Measurements from ENCODE around the gene MAEA.
A peak's percentile ranks its signal among the peaks of the same experiment; 100 is the strongest.

MAEA gene

DNA sequence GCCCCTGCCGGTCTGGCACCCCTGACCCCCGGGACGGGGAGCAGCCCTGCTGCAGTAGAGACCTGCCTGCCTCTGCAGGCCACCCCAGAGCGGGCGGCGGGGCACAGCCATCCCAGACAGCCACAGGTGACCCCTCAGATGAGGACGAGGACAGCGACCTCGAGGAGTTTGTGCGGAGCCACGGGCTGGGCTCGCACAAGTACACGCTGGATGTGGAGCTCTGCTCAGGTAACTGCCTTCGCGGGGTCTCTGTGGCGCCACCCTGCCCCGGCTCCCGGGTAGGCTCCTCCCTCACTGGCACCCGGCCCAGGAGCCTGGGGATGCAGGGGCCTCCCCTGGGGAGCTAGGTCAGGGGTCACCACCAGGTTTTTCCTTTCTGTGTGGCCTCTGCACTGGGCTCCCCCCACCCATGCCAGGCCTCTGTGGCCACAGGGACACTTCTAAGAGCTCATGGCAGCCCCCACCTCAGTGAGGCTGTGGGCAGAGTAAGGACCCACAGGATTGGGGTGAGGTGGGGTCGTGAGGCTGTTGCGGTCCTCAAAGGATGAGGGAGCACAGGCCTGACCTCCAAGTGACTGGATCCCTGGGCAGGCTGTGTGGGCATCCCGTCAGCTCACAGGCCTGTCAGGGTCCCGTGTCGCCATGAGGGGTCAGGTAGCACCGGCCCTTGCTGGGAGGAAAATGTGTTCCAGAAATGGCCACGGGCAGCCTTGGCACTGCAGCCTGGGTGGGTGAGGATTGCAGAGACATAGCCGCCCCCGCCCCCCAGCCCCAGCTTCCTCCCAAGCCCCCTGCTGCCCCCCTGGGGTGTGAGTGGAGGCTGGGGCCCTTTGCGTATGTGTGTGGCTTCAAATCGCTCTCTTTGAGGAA, 63.7 kb downstream of the MAEA start:
- no peak for DNase-seq (ENCODE audit: low read depth)

DNA sequence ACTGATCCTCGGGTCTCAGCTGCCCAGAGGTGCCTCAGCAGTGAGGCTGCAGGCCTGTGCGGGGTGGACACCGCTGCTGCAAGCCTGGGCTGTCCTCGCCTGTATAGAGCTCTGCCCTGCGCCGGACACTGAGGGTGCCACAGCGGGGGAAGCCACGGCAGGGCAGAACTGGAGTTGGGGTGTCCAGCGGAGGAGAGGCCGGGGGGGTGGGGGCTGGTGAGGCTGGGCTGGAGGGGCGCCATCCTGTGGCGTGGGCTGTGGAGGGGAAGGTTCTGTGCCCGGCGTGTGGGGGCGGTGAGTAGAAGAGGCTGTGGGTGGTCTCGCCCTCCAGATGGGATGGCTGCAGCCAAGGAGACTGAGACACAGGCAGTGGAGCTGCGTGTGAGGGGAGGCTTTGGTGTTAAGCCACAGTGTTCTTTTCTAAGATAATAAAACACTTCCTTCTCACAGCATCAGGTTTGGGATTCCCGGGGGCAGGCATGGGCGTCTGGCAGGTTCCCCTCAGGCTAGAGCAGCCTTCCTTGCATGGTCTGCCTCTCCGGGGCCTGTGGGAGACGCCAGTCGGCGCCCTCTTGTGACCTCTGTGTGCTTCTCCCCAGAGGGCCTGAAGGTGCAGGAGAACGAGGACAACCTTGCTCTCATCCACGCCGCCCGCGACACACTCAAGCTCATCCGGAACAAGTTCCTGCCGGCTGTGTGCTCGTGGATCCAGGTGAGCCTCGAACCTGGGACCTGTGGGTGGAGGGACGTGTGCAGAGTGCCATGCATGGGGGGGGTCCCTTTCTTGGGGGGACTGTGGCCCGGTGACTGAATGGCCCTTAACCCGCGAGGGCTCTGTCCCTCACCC, 64.7 kb downstream of the MAEA start:
- DNase-seq (ENCODE audit: low read depth), result no peak

DNA sequence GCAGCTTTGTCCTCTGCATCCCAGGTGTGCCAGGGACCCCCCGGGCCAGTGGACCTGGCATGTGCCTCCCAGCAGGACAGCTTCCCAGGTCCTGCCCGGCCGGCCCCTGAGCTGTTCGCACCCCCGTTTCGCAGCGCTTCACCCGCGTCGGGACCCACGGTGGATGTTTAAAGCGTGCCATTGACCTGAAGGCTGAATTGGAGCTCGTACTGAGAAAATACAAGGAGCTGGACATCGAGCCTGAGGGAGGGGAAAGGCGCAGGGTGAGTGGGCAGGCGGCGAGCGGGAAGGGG, 65.2 kb downstream of the MAEA start:
- no peak for DNase-seq (ENCODE audit: low read depth)

DNA sequence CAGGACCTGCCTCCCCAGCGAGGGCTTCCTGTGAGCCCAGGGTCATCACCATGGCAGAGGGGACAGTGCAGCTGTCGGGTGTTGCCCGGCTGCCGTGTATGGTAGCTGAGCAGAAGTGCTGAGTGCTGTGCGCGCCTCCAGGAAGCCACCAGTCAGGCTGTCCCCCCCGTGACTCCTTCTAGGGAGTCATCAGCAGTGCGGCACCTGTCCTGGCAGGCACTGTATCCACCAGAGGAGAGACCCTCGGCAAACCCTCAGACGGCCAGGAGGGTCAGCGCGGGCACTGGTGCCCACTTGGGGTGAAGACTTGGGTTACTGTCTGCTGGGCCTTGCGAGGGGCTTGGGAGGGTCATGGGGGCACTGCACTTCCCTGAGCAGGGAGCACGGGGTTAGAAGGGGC, 65.7 kb downstream of the MAEA start:
- DNase-seq (ENCODE audit: low read depth), result no peak

DNA sequence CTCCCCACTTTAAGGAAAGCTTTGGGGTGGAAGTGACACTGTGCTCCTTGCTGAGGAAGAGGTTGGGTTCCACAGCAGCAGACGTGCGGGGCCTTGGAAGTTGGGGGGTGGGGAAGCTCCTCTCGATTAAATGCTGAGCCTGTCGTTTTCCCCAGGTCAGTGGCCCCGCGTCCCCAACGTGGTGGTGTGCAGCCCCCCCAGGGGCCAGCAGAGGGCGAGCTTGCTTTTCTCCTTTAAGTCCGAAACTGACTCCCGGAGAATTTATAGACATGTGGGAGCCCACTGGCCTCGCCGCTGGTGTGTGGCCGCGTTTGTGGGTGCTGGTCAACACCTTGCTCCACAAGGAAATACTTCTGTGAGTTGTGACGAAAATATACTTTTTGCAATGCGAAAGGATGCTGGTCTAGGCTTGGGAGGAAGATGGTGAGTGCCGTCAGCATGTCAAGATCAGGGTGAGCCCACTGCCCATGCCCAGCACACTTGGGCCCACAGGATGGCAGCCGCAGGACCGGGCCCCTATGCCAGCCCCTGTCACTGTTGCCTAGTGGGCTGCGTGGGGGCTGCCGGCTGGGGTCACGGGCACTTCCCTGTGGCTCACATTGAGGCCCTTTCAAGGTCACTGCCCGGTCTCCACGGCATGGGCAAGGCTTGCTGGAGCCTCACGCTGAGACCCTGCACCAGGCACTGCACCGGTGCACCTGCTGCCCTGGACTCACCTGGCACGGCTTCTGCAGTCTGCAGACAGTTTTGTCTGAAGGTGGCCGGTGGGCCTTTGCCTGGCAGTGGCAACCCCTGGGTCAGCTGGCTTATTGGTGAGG, 66.7 kb downstream of the MAEA start:
- DNase-seq (ENCODE audit: low read depth), result peak; percentile 30

DNA sequence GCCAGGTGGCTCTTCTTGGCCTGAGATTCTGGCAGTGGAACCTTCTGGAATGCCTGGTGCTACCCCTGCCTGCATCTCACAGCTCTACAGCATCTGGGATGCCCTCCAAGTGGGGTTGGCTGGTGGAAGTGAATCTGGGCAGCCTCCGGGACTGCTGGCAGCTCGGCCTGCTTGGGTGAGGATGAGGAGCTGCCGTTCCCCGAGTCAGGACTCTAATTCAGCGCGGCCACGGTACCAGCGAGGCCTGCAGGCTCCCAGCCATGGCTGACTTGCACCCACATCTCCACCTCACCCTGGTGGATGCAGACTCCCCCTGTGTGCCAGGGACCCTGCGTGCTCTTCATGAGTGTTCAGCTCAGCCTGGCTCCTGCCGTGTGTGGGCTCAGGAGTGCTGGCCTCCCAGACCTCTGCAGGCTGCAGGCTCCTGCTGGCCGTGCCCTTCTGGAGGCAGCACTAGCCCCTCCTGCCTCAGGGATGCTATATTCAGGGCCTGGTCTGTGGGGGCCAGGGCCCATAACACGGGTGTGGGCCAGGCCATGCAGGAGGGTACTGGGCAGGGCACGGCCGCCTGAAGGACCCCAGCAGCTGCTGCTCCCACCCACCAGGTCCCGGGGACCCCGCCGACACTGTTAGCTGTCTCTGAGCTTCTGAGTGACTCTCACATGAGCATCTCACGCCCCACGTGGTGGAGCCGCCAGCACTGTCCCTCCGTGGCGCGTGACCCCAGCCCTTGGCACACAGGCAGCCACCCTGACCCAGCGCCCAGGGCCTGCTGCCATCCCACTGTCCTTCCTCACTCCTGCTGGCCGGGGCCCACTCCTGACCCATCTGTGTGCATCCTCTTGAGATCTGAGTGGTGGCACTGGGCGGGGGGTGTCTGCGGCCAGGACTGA, 67.9 kb downstream of the MAEA start:
- no peak for DNase-seq (ENCODE audit: low read depth)

DNA sequence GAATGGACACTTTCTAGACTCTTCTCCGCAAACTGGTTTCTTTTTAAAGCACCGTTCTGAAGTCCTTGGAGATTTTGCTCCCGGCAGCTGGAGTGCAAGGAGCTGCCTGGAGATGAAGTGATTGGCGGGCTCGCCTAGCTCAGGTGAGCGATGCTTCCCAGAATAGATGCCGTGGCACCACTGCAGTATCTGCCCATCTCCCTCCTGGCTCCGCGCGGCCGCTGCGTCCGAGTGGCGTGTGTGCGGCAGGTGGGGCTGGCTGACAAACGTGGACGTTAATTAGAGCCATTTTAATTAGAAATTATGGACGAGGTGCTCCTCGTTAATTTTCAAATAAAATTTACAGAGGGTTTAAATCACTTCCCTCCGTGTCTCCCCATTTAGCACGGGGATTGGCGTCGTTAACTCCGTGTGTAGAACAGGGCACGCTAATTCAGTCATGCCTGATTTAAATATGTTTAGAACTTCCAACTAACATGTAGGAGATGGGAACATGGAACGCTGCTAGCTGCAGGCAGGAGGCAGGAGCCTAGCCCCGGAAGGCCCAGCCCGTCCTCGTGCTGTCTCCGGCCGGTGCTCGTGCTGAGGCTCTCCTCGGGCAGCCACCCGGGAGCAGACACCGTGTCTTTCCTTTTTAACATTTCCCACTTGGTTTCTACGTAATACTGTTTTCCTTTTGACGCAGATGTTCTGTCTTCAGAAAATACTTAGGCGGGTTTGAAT, 68.9 kb downstream of the MAEA start:
- DNase-seq (ENCODE audit: low read depth), result no peak

DNA sequence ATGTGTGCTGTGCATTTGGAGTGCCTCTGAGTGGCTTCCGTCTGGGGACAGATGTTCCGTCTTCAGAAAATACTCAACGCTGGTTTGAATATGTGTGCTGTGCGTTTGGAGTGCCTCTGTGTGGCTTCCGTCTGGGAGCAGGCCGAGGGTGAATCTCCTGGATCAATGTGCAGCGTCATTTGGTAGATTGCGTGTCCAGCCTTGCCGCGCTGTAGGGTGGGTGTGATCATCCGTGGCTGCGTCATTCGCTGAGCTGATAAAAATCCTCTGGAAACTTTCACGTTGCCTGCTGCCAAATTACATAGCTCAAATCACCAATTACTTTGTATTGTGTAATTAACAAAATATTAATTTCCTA, 69.4 kb downstream of the MAEA start:
- DNase-seq (ENCODE audit: low read depth), result no peak

DNA sequence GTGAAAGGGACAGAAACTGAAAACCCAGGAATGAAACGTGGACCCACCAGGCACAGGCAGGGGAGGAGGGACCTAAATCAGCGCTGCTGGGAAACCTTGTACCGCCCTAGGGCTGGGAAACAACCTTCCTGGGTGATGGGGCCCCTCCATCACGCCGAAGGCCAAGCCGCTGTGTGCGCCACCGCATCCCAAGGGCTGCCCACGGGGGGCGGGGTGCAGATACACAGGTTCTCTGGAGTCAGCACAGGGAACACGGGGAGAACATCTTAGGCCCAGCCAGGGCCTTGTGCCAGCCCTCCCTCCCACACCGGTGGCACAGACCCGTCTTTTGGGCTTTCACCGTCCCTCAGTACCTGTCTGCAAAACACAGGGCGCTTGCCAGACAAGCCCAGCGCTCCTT, 70.3 kb downstream of the MAEA start:
- no peak for DNase-seq (ENCODE audit: low read depth)

DNA sequence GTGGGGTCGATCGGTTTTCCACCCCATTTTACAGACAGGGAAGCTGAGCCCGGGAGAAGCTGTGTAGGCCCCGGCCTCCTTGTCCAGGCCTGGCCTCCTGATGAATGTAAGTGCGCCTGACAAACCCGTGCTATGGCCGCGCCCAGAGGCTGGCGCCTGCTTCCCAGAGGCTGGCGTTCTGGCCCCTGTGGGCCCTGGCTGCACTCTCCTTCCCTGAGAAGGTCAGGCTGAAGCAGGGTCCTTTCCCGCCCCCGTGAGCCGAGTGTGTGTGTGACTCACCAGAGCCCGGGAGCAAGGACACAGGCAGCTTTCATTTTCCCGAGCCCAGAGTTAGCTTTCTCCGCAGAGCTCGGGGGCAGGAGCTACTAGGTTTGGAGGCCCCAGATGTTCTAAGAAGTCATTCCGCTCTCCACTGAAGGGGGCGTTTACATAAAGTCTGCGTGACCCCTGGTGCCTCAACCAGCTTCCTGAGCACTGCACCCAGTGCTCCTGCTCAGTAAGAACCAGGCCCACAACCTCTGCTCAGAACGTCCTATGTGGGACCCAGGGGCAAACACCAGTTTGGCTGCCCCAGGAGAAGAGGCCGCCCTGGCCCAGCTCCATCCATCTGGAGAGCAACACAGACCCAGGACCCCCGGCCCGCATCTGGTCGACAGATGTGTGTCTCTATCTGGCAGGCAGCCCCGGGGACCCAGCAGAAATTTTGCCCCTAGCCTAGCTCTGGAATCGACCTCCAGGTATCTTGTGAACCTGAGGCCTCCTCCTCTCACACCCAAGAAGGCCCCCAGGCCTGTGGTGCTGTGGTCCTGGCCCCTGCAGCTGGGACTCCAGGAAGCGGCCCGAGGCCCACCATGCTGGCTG, 71.0 kb downstream of the MAEA start:
- DNase-seq (ENCODE audit: low read depth), result no peak

DNA sequence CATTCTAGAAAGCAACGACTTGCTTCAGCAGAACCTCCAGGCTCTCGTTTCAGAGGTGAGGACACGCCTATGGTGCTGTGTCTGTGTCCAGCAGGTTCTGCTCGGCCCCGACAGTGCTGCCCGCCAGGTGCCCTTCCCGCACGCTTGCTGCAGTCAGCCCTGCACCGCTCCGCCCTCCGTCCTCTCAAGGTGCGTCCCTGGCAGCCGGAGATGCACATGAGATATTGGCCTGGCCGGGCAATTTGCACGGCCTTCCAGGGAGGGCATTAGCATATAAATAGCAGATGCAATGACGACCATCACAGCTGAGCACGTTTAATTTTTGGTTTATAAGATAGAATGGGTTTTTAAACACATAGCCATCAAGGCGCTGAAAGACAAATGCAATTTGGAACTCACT, 71.7 kb downstream of the MAEA start:
- no peak for DNase-seq (ENCODE audit: low read depth)

DNA sequence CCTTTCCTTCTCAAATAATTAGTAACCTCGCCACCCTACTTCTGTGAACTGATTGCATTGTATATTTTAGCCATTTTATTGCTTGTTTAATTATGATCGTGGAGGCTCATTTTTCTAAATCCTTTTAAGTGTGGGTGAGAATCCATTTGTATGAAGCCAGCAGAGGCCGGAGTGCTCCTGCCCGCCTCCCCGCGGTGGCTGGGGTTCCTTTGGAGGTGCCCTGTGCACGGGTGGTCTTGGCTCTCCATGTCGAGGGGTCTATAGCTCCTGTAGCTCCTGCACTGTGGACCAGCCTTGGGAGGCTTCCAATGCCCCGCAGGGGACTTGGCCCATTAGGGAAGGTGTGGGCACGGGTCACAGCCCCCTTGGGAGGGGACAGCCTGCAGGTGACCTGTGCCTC, 72.4 kb downstream of the MAEA start:
- no peak for DNase-seq (ENCODE audit: low read depth)

DNA sequence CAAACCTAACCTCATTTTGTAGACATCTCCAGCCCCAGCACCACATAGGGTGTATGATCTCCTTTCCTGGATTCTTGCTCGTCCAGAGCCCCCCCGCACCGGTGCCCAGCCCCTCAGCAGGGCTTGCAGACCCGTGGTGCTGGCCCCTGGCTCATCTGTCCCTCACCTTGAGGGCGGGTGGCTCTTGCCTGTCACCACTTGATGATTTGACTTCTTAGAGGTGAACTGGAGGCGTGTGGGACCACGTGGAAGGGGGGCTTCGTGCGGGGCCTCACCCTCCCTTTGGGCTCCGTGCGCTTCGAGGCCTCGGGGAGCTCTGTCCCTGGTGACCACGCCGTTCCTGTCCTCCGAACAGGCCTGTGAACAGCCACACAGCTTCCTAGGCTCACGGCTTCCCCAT, 72.8 kb downstream of the MAEA start:
- no peak for DNase-seq (ENCODE audit: low read depth)

DNA sequence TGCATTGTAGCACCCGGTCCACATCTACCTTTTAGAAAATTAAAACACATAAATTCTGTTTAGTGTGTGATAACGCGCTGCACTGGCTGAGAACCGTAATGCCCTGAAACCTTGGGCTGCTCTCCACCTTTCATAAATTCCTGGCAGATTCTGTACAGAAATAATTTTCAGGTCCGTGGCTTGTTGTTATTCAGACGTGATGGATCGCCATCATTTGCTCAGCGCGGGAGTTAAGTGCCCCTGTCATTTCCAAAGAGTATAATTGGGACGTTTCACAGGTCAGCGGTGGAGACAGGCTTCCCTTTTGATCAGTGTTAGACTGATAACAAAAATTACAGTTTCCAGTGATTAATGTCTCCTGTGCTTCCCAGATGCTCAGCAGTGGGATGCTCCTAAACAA, 73.8 kb downstream of the MAEA start:
- DNase-seq (ENCODE audit: low read depth), result no peak

DNA sequence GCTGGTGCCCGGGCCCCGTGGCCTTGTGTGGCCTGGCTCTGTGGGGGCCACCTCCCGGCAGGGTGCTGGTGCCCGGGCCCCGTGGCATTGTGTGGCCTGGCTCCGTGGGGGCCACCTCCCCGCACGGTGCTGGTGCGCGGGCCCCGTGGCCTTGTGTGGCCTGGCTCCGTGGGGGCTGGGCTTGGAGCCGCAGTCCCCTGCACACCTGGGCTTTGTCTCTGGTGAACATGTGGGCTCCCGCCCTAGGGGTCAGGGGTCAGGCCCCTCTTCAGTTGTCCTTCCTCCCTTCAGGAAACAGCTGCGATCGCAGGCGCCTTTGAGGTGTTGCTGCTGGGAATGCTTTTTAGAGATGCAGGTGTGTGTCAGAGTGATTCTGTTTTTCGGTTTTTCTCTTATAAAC, 74.5 kb downstream of the MAEA start:
- DNase-seq (ENCODE audit: low read depth), result no peak

DNA sequence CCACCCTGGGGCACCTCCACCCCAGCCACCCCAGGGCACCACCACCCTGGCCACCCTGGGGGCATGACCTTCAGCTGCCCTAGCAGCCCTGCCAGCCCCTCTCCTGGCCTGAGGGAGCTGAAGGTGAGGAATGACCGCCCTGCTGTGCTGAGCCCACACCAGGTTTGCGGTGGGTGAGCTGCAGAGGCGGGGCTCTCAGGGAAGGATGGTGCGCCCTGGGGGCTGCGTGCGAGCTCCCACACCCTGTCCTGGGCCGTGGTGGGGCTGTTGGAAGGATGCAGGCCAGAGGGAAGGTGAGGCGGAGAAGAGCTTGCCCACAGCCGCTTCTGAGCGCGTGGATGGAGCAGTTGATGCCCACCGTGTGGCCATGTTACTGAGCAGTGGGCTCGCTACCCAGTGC, 75.1 kb downstream of the MAEA start:
- DNase-seq (ENCODE audit: low read depth), result no peak

DNA sequence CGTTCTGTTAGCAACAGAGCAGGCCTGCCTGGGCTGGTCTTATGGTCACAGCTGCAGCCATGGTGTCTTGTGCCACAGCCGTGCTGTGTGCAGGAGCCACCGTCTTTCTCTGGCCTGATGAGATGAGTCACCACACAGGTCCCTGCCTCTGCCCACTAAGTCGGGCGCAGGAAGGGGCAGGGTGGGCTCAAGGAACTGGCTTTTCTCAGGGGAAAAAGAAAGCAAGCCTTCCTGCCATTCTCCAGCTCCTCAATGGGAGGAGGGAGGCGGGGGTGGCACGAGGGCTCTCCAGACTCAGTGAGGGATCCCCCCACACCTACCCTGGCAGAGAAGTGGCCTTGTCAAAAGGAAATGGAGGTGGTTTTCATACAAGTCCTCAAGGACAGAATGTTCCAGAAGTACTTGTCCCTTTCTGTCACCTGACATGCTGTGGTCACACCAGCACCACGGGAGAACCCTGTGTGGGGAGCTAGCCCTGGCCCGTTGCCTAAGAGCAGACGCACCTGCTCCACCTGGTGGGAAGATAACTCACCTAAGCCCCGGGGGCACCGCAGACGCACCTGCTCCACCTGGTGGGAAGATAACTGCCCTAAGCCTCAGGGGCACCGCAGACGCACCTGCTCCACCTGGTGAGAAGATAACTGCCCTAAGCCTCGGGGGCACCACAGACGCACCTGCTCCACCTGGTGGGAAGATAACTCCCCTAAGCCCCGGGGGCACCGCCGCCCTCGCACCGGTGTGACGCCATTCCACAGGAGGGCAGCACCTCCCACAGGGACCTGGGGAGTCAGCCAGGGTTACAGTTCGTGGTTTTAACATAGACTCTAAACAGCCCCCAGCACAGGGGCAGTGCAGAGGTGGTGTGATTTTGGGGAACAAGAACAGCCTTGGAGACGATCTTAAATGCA, 75.8 kb downstream of the MAEA start:
- DNase-seq (ENCODE audit: low read depth), result no peak

DNA sequence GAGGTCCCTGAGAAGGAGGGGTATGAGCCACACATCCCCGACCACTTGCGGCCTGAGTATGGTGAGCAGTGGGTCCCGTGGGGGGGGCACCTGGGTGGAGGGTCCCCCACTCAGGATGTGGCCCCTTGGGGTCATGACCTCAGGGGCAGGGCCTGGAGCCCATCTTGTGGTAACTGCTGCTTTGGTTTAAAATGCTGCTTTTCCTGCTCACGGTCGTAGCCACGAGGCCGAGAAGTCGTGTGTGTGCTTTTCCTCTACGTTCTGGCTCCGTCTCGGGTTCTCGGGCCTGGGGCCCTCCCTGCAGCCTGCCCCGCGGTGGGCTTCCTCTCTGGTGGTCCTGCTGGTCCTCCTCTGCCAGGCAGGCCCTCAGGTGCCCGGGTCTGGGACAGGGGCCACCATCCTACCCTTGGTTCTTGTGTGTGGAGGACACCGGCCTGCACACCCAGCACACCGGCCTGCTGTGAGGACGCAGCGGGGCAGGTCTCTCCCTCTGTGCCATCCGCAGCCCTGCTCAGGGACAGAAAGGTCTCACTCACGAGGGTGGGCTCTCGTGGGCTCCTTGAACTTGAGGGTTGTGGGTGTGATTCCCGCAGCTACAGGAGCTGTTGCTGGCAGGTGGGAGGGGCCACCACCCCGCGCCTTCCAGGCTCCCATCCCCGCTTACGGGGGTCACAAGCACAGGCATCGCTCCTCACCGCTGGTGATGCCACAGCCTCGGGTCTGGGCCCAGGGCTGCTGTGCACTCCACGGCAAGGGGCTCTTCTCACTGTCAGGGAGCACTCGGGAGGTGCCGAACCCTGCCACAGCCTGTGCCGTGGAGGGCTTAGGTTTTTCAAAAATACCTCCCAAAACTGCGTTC, 76.9 kb downstream of the MAEA start:
- no peak for DNase-seq (ENCODE audit: low read depth)
